Measurements from ENCODE around the gene RBMS1.

The RBMS1 gene

DNA sequence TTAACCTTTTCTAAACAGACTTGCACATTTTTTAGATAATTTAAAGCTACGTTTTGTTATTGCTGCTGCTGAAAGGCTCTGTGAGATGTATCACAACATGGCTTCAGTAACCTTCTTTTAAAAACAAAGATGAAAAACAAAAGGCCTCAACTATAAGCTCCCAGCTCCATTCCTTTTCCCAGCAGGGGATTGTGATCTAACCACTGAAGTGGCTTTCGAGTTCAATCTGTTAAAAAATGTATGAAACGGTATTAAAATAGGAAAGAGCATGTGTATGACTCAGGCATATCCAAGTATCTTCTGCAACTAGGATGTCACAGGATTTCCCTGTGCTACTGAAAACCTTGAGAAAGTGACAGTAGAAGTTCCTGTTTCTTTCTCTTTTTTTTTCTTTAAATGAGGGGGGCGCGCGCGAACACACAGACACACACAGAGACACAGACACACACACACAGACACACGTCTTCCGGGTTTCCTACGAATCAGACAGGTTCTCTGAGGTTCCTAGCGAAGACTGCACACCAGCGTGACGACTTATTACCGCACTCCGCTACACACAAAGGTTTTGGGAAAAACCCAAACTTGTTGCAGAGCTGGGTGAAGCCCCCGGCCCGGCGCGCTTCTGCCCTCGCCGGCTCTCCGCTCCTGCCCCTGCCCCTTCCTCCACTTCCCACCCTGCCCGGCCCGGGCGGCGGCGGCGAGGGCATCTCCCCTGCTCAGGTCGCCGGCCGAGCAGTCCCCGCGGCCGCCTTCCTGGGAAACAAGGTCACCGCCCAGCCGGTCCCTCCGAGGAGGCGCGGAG, 86.8 kb downstream of the RBMS1 start:
- DNase-seq = no peak

DNA sequence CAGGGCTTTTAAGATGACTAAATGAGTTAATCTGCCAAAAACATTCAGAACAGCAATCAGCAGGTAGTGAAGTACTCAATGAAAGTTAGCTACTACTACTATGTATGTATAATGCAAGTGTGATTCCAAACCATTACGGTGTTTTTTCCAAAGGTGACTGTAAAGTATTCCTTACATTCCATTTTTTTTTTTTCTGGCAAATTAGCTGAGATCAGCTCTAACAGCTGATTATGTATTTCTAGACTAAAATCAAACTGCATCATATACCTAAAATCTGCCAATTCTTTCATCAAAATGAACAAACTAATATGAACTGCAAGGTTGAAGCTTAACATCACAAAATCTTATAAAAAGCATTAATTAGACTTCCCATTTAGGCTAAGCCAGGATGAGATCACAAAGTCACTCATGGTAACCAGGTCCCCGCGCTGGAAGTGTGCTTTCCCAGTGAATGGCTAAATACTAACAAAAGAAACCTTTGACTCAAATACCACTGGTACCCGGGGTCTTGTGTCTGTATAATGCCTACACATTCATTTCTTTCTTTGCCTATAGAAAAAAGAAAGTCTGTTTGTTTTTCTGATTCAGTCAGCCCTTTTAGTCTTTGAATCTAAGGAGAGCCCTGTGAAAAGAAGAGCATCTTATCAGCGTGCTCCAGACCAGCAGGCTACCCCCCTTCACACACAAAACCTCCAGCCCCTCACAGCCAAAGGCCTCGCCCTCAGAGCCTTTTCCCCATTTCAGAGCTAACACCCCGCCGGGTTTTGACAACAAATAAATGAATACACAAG, 88.3 kb downstream of the RBMS1 start:
- no peak for DNase-seq

GRCh38 chr2:160402997-160403979, 90.3 kb downstream of the RBMS1 start:
- no peak for DNase-seq

DNA sequence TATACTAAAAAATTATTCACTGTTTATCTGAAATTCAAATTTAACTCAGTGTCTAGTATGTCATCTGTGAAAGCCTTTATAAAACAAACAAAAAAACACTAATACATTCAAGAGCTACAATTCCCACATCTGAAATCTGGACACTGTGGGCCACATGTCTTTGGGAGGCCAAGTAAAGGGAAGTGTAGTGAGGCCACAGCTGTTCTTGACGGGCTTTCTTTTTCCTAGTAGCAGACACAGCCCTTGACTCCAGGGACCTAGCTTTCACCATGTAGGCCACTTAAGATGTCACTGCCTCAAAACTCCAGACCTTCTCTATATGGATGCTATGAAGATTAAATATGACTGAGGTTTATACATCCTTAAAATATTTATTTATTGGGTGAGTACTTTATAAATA, 91.1 kb downstream of the RBMS1 start:
- no peak for DNase-seq

DNA sequence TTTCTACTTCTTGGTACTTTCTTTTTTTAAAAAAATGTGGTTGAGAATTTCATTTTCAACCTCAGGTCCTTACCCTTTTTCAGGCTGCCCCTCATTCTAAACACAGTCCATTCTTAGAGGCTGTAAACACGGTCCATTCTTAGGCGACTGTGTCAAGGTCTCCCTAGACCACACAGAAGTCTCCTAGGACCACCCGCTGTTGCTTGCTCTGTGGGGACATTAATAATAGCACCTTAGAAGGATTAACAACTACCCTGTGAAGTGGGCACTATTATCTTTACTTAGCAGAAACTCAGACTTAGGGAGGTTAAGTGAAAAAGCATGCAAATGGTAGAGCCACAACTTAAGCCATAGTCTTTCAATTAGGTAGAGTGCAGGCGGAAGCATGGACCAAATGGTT, 91.7 kb downstream of the RBMS1 start:
- DNase-seq = no peak

DNA sequence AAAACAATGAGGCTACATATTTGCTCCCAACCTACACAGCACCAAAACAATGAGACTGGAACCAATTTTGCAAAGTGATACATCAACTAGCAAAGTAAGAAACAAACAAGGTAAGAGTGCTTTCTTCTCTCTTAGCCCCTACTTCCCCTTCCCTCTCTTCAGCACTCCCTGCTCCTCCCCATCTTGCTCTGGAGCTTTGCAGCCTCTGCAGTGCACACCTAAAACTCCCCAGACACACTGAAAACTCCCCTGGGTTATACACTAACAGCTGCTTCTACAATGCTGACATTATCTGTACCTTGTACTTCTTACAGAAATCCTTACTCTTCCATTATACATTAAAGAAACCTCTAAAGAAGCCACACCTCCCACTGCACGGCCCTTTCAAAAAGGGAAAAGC, 93.7 kb downstream of the RBMS1 start:
- no peak for DNase-seq

DNA sequence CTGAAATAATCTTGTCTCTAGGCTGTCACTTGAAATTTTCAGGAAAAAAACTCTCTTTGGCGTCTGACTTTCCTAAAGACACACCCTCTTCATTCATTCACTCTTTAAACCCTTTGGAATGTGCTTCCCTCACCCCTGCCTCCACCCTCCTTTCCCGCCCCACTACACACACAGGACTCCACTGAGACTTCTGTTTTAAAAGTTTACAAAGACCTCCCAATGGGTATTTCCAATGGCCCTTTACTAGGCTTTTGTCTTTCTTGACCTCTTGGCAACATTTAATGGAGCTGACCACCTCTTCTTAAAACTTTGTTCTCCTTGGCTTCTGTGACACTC, 96.1 kb downstream of the RBMS1 start:
- no peak for DNase-seq

DNA sequence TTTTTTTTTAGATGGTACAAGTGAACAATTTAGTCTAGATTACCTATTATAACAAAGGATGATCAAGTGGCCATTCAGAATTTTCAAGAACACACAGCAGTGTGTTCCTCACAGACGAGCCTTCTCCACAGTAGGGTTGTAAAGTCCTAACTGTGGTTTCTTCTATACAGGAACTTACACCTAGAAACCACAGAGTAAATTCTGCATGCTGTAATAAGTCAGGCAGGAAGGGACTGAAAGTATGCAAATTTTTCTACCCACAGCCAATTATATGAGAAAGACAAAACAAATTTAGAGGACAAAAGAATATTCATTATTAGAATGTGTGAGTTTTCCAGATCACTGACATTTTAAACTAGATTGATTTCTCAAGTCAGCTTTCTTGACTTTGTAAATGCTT, 99.5 kb downstream of the RBMS1 start:
- no peak for DNase-seq

DNA sequence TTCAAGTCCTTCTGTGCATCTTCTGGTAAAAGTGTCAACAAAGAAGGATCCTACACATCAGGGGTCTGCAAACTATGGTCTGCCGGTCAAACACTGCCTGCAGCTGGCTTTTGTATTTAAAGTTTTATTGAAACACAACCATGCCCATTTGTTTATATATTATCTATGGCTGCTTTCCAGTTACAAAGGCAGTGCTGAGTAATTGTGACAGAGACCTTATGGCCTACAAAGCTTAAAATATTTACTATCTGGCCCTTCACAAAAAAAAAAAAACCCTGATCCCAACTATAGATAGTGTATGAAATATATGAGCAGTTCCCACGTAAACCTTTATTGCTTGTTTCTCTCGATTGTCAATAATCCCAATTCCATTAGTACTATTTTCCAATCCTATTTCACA, 101.4 kb downstream of the RBMS1 start:
- no peak for DNase-seq

DNA sequence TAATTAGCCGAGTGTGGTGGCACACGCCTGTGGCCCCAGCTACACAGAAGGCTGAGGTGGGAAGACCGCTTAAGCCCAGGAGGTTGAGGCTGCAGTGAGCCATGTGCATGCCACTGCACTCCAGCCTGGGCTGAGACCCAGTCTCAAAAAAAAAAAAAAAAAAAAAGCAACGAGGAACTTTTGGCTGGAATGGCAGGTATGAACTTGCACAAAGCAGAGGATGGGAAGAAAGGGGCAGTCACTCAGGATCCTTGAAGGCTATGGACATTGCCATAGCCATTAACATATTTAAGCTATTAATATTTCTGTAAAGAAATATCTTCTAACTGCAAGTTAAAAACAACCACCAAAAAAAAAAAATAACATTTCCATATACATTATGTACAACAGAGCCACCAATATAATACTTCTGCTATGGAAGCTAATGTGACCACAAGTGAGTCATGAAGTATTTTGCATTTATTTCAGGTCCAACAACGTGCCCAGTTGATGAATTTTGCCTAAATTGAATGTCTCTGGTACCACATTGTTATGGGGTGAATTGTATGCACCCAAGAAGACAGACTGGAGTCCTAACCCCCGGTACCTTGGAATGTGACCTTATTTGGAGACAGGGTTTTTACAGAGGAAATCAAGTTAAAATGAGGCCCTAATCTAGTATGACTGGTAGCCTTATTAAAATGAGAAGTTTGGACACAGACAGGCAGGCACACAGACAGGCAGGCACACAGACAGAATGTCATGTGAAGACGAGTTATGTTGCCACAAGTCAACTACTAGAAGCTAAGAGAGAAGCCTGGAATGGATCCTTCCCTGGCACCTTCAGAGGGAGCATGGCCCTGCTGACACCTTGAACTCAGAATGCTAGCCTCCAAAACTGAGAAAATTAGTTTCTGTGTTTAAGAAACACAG, 102.8 kb downstream of the RBMS1 start:
- DNase-seq = no peak

DNA sequence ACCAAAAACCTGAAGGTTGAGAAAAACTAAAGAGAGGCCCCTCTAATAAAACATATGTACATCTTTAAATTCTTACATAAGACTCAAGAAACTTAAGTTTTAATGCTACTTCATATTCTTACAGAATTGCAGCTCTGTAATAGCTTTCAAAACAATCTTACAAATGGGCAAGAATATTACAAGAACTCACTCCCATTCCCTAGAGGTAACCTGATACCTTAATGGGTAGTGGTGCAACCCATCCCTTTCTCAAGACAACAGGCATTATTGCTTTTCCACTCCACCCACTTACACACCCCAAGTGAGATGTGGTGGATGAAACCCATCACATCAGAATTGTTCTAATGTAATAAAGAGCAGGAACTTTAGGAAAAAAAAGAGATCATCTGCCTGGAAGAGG, 103.7 kb downstream of the RBMS1 start:
- no peak for DNase-seq

DNA sequence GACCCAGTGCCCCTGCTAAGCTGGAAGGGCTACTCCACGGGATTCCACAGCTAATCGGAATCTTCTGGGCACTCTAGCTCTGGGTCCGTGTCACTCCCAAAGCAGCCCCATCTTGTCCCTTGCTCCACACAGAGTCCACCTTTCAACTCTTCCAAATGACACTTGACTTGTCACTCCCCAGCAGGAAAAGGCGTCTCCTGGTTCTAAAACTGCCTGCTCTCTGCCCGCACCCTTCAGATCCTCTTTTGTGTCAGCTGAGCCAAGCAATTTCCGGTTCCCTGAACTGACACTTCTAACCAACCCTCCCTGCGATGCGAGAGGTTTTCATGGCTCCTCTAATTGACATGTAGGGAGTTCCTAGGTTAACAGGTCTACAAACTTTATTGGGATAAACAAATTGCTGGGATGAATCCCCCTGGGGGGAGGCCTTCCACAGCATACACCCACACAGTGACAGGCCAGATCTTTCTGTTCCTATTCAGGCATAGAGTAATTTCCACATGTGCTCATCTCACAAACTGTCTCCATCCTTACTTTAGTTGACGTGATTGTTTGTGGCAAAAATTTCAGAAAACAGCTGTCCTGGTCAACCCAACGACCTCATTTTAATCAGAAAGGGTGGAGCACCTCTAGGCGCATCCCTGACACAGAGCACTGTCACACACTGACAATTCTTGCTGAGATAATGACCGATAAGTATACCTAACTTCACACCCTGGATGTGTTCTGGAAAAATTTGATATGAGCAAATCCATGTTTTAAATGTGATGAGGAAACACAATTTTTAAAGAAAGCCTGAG, 104.9 kb downstream of the RBMS1 start:
- DNase-seq = no peak

- DNase-seq = no peak
These were observed 105.9 kb downstream of the RBMS1 start for GRCh38 chr2:160387558-160388262.

DNA sequence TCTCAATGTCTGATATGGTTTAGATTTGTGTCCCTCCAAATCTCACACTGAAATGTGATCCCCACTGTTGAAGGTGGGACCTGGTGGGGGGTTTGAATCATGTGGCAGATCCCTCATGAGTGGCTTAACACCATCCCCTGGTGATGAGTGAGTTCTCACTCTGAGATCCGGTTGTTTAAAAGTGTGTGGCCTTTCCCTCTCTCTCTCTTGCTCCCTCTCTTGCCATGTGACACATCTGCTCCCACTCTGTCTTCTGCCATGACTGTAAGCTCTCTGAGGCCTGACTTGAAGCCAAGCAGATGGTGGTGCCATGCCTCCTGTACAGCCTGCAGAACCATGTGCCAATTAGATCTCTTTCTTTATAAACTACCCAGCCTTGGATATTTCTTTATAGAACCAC, 108.8 kb downstream of the RBMS1 start:
- no peak for DNase-seq

DNA sequence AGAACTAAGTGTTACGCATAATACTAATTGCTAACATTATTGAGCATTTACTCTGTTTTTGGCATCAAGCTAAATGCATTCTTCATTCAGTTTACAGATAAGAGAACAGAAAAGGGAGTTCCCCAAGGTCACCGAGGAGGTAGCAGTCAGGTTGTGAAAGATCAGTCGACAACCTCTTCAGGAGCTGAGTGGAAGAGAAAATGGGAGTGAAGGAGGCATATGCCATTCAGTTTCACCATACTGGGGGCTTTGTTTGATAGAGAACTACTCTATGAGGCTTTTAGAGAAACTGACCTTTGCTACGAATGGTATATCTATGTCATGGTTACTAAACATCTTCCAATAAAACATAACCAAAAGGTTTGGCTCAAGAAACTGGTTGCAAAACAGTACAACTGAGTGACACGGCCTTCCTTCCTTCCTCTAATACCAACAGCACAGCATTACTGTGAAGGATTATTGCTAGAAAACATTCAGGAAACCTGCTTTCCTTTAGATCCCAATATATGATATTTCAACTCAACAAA, 112.1 kb downstream of the RBMS1 start:
- no peak for DNase-seq

- DNase-seq = no peak
These were observed 113.0 kb downstream of the RBMS1 start for GRCh38 chr2:160380611-160381010.

GRCh38 chr2:160380000-160380570, 113.5 kb downstream of the RBMS1 start:
- DNase-seq = no peak

DNA sequence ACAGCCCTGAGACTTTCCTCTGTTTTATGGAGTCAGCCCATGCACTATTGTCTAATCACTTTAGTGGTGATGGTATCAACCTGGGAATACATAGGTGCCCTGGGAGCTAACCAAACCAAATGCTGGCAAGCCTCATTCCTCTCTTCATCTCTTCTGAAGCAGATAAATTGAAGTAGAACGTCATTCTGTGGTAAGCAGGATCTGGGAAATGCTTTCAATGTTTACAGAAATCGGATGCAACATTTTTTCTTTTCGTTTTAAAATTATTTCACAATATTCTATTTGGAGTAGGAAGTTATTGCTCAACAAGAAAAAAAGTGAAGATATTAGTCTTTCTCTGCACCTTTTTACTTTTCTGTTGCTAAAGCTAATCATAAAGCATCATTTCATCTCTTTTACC, 114.2 kb downstream of the RBMS1 start:
- no peak for DNase-seq

DNA sequence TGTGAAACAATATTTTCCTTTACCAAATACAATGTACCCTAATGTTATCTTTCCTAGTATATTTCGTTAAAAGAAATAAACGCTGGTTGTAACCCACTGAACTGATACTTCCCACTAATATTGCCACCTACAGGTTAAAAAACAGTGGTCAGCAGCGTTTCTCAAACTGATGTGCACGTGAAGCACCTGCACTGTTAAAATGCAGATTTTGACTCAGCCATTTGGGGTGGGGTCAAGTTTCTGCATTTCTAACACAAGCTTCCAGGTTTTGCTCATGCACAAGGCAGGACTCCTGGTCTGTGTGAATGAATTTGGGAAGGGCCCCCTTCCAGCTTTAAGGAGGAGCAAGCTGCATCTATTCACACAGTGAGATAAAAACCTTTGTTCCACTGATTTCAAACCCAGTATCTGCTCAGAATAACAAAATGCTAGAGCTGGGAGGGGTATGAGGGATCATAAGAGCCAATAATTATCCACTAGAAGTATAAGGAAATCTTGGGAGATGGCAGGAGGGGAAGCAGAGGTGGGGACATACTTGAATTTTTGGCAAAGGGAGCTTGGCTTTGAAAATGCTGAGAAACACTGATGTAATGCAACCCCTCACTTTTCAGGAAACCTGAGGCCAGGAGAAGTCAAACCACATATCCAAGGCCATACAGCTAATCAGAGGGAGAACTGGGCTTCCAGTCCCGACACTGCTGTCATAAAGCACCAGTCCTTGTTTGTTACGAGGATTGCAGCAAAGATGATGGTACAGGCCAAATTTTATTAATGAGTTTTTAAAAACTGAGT, 116.2 kb downstream of the RBMS1 start:
- DNase-seq = no peak
